GM18508 (cell line): ENCODE measurements around the gene INS.

Experiments
- ATAC-seq: cut with Tn5 transposase; IDR thresholded peaks from one replicate; pipeline ENCODE4 v1.9.1; 2021; ENCODE audit warnings: moderate number of reproducible peaks; ENCODE audit not compliant: insufficient read depth, unreplicated experiment

INS gene

DNA sequence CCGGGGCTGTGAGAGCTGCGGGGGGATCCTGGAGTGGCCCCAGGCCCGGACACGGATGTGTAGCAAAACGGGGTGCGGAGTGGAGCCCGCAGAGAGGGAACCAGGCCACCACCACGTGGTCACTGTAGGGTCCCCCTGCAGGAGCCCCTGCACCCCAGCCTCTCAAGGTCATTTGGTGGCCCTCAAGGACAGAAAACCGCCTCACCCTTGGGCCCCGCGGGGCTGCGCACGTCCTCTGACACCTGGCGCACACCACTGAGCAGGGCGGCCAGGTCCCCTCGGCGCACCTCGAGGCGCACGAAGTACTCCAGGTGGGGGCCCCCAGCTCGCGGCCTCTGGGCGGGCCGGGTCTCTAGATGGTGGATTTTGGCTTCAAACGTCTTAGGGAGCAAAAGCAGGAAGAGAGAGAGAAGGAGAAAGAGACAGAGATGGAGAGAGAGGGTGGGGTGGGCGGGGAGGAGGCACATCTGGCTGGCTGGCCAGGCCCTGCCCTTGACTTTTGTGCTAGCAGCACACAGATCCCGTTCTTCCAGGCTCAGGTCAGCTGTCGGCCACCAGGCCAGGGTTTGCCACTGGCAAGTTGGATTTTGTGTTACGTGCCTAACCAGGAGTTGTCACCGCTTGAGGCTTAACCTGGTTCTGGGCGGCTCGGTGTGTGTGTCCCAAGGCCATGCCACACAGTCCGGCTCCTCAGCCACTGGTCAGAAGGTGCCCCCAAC is 7.4 kb upstream of the INS start:
- no peak for ATAC-seq

DNA sequence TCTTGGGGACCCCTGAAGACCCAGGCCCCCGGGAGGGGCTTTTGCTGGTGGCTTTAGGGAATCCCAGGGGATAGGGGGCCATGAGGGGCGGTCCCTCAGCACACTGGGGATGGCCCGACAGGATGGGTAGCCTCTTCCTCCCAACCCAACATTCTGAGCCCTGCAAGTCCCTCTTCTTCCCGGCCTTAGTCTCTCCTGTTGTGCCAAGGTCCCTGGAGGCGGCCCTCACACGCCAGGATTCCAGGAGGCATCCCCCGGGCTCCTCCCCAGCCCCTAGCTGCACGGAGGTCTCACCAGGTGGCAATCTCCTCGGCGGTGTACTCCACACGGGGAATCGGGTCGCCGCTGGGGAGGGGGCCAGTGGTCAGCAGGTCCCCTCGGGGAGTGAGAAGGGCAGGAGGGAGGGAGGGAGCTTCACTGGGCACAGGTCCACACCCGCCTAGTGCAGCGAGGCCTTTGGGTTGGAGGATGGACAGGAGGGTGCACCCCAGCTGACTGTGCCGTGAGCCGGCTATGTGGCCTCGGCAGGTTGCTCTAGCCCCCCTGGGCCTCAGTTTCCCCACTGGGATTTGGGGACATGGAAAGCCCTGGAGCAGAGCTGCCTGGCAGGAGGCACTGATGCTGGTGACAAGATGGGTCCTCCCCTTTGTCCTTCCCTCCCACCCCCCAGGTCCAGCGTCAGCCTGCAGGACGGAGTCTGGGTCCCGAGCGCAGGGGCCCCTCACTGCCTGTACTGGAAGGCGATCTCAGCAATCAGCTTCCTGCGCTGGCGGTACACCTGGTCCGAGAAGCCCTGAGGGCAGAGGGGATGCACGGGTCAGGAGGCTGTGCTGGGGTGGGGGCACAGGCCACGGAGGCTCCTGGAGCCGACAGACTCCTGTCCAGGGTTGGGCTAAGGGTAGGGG is 6.4 kb upstream of the INS start:
- ATAC-seq, result no peak

DNA sequence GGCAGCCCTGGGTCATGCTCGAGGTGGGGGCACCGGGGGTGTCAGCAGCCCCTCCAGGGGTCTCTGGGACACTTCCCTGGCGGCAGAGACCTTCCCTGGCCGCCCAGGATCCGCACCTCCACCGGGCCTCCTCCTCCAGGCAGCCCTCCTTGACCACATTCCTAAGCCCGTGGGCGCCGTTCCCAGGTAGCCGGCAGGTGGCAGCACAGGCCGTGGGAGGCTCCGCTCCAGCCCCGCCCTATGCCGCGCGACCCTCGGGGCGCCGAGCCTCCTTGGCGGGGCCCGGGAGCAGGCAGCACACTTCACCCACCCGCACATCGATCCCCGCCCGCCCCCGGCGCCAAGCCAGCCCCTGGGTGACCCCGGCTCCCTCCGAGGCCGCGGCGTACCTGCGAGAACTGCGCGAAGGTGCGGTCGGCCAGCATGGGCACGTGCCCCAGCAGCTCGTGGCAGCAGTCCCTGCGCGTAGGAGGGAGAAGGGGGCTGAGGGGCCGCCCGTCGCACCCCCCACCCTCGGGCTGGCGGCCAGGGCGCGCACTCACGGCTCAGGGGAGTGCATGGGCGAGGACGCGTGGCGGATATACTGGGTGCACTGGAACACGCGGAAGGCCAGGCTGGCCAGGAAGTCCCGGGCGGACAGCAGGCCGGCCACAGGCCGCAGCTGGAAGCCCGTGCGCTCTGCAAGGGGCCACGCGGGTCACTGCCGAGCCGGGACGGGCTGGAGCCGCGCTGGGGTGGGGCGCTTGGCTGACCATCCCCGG is 5.3 kb upstream of the INS start:
- ATAC-seq, result no peak

- ATAC-seq, result no peak
Observed at GRCh38 chr11:2165571-2165970, 4.6 kb upstream of the INS start.

DNA sequence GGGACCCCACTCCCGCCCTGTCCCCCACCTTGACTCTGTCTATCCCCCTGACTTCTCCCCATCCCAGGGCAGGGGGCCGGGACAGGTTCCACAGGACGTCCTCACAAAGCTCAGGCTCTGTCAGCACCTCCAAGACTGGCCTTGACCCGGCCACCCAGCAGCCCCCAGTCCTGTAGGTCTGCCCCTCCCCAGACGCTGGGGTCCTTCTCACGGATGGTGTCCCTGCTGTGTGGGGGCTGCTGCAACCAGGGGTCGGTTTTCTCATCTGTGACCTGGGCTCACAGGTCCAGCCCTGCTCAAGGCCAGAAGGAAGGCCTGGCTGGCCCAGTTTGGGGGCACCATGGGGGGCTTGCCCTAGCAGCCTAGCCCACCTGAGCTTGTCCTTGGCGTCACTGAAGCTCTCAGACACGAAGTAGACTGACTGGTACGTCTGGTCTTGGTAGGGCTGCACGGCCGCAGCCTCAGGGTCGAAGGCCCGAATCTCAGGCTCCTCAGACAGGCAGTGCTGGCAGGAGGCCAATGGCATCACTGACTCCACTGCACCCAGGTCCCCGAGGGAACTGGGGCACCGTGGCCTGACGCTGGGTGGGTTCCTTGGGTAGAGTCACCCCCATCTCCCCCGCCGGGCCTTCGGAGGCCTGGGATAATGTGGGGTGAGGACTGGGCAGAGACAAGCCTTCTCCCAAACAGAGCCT is 4.0 kb upstream of the INS start:
- ATAC-seq, result no peak

DNA sequence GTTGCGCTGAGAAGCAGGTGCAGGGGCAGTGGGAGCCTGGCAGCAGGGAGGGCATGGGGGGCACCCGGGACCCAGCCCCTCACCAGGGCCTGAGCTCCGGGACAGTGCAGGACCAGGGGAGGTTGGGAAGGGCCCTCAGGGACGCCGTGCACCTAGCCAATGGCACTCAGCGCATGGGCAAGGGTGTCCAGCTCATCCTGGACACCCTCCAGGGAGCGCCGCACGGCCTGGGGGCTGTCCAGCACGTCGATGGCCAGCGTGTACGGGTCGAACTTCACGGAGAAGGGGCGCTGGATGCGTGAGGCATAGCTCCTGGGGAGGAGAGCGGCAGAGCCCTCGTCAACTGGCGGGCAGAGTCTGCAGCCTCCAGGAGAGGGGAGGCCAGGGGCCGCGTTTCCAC is 3.1 kb upstream of the INS start:
- no peak for ATAC-seq

DNA sequence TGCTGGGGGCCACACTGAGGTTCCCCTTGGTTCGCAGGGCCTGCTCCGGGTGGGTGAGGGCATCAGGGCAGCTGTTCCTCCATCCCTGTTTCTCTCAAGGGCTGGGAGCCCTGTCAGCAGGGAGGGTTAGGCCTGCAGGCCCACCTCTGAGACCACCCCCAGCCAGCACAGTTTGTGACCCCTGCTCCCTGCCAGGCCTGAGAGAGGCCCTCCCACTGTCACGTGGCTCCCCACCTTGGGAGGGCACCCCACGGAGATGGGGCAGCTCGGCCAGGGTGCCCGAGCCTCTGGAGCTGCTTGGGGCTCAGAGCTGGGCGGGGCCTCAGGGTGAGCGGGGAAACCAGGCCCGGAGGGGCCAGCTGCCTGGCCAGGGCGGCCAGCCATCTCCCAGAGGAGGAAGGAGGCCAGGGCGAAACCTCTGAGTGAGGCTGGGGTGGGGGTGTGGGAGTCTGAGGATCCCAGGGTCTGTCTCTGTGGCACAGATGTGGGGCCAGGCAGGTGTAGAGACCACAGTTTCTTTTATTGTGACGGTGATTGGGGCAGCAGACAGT is 2.5 kb upstream of the INS start:
- no peak for ATAC-seq

DNA sequence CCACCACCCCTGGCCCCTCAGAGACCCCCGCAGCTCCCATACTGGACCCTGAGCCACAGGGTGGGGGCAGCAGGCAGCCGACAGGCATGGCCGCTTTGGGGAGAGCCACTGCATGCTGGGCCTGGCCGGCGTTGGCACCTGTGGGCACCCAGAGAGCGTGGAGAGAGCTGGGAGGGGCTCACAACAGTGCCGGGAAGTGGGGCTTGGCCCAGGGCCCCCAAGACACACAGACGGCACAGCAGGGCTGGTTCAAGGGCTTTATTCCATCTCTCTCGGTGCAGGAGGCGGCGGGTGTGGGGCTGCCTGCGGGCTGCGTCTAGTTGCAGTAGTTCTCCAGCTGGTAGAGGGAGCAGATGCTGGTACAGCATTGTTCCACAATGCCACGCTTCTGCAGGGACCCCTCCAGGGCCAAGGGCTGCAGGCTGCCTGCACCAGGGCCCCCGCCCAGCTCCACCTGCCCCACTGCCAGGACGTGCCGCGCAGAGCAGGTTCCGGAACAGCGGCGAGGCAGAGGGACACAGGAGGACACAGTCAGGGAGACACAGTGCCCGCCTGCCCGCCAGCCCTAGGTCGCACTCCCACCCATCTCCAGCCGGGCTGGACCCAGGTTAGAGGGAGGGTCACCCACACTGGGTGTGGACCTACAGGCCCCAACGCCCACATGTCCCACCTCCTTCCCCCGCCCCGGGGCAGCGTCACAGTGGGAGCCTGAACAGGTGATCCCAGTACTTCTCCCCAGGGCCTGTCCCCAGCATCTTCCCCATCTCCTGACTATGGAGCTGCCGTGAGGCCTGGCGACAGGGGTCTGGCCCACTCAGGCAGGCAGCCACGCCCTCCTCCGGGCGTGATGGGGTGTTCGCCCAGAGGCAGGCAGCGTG is 1.2 kb downstream of the INS start:
- ATAC-seq, result no peak

GRCh38 chr11:2158966-2159365 is 2.0 kb downstream of the INS start:
- no peak for ATAC-seq

DNA sequence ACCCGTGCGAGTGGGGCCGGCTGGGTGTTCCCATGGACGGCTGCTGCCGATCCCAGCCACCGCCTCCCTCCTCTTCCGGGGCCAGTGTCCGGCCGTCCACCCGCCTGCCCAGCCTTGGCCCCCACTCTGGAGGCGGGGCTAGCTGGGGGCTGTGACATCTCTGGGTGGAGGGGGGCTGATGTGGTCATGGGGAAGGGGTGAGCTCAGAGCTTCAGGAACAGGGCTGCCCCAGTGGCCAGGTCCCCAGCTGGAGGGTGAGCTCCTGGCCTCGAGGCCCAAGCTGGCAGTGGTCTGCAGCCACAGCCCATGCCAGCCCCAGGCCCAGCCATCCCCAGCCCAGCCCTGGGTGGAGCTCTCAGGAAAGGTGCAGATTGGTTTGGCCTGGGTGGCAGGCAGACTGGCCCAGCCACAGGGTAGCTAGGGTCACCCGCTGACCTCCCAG is 2.7 kb downstream of the INS start:
- ATAC-seq, result no peak

DNA sequence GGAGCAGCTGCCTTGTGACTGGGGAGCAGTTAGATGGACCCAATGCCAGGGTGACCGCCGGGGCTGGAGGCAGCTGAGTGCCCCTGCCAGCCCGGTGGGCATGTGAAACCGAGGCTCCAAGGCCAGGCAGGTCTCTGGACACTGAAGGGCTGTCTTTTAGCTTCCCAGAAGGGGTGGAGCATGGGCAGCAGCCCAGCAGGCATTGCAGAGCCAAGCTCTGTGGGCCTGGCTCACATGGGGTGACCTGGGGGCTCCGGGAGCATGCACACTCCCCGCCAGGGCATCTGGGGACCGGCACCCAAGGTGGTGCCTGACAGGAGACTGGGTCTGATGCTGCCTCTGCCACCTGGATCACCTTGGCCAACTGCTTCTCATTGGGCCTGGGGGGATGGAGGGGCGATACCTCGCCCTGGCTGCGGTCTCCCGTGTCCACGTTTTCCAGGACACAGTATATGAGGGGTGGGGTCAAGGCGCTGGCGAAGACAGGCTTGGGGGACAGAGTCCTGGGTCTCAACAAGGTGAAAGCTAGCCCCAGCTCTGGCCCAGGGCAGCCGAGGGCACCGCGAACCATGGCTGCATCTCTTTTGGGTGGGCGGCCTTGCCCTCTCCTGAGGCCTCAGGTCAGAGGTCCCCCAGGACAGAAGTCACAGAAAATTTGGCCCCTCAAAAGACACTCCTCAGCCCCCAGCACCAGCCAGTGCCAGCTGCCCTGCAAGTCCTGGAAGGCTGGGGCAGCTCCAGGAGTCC is 3.5 kb downstream of the INS start:
- no peak for ATAC-seq

DNA sequence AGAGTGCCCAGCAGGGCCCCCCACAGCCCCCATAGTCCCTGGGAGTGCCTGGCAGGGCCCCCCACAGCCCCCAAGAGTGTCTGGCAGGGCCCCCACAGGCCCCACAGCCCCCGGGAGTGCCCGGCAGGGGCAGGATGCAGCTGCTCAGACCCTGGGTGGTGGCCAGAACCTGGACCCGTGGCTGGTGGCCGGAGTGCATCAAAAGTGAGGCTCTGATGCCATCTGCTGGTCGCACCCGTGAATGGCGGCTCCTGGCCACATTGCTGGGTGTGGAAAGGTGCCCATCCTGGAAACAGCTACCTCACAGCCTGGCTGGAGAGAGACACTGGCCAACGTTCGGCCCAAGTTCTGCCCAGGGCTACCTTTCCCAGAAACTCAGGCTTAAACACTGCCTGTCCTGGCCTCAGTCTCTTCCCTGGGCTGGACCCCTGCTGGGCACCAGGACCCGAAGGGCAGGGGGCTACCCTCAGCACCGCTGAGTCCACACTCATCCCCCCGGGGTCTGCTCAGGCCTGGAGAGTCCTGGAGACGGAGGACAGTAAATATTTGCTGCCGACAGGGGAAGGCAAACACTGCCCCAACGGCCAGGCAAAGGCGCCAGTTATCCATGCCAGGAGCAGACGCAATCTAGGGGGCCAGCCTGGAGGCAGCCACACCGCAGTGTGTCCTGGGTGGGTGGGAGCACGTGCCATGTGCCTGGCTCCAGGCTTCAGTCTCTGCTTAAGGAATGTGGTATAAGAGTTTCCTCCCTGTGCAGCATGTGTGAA is 4.4 kb downstream of the INS start:
- ATAC-seq, result no peak

DNA sequence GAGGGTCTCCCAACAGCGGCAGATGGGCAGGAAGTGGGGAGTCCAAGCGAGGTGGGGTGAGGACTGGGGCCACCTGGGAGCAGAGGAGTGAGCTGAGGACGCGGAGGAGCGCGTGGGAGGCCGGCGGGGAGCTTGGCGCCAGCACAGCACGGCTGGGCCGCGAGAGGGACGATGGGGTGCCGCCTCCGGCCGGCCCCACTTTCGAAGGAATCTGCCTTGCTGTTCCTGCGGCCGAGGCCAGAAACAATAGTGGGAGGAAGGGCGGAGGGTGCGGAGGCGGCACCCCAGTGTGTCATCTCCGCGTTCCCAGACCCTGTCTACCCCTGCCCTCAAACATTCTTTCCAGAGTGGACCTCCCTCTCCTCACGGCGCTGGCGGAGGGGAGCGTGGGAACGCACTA is 5.5 kb downstream of the INS start:
- ATAC-seq, result no peak

- no peak for ATAC-seq
Observed at GRCh38 chr11:2154889-2155288, 6.1 kb downstream of the INS start.

DNA sequence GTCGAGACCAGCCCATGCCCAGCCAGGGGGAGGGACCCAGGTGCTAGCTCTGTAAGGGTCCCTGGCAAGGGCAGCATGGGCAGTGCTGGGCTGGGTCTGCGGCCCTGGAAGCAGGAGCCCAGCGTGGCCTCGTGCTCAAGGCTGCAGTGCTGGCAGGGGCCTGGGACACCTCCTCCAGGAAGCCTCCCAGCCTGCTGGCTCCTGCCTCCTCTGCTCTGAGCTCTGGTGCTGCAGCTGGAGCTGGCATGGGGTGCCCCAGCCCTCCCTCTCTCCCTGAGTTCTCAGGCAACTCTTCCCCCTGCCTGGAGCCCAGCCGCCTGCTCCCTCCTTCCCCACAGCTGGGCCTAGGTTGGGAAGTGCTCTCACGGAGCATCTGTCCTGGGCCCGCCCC is 6.8 kb downstream of the INS start:
- no peak for ATAC-seq

- no peak for ATAC-seq
Observed at GRCh38 chr11:2153581-2154194, 7.3 kb downstream of the INS start.

DNA sequence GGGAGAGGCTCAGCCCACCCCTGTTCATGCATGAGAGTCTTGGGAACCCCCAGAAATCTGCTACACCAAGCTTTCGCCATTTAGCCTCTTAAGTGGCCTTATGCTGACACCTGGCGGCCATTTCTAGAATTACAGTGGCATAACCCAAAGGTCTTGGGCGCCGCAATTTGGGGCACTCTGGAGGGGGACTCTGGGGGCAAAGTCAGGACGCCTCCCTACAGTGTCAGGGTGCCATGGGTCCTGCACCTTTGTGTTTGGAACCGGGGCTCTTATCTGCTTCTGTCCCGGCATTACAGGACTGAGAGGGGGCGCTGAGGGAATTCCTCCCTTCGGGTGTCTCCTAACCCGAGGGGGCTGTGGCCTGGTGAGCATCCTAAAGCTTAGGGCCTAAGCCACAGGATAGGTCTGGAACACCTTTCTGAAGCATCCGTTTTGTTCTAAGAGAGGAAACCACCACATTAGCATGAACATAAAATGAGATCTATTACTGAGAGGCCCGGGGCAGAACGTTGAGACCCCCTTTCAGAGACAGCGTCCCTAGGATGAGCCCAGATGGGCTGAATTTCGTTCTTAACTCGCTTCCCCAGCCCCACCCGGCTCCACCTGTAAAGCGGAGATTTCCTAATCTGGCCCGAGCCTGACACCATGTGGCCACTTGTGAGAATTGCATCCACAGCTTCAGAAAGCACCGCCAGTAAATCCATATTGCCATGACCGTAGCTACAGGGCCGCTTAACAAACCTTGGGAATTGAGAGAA is 9.3 kb downstream of the INS start:
- ATAC-seq, result no peak
